Measurements from ENCODE around the gene FARSB. TPM values are rescaled to one million over a fixed set of nuclear protein-coding genes. Genes with fewer than 3 reads are reported as not detected.

FARSB gene
- total RNA-seq, 1 donor: 25.9 TPM

DNA sequence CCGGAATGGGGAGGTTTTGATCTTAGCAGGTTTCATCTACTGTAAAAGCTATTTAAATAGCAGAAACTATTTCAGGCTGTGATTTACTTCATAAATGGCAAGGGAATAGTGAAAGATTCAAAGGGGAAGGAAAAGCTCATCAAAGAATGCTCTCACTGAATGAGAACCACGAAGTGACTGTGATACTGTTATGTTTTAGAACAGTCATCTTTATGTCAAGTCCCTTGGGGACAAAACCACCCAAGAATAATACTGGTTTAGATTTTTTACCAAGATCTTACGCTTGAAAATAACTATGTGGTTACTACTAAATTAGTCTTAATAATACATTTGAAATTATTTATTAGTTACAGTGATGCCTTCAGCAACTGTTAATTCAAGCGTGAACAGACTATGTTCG lies 28.1 kb downstream of the FARSB start:
- TF ChIP-seq, protein P1, sequence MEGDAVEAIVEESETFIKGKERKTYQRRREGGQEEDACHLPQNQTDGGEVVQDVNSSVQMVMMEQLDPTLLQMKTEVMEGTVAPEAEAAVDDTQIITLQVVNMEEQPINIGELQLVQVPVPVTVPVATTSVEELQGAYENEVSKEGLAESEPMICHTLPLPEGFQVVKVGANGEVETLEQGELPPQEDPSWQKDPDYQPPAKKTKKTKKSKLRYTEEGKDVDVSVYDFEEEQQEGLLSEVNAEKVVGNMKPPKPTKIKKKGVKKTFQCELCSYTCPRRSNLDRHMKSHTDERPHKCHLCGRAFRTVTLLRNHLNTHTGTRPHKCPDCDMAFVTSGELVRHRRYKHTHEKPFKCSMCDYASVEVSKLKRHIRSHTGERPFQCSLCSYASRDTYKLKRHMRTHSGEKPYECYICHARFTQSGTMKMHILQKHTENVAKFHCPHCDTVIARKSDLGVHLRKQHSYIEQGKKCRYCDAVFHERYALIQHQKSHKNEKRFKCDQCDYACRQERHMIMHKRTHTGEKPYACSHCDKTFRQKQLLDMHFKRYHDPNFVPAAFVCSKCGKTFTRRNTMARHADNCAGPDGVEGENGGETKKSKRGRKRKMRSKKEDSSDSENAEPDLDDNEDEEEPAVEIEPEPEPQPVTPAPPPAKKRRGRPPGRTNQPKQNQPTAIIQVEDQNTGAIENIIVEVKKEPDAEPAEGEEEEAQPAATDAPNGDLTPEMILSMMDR (IDR thresholded peaks at IDR 0.05; ENCODE audit: insufficient read depth, low read depth, low read length): no peak
- no peak overlapping the region for H3K4me3 ChIP-seq (ENCODE audit: low read depth, low read length)
- no peak for DNase-seq (ENCODE audit: low read depth)

DNA sequence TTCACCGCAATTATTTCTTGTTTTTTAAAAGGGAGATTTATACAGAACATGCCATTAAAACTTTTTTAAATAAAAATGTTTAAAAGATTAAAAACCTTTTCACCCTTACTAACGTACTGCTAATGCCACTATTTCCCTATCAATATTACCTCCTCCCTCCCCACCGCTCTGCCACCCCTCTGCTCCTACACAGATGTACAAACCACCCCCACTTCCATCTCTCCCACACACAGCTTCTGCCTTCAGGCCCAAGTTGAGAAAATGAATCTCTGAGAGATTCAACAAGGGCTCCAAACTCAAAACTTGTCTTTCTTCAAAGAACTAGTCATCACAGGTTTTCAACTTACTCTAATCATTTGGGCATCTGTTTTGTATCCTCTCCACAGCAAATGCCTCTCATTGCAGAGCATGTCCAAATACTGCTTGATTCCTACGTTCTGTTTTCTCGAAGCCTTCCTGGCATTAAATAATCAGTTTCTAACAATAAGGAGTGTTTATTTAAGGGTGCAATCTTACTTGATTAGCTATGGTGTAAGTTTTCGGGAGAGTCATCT lies 32.1 kb downstream of the FARSB start:
- TF ChIP-seq, protein P1 (IDR thresholded peaks at IDR 0.05; ENCODE audit: insufficient read depth, low read depth, low read length): no peak
- no peak overlapping the region for H3K4me3 ChIP-seq (ENCODE audit: low read depth, low read length)
- DNase-seq (ENCODE audit: low read depth): no peak

DNA sequence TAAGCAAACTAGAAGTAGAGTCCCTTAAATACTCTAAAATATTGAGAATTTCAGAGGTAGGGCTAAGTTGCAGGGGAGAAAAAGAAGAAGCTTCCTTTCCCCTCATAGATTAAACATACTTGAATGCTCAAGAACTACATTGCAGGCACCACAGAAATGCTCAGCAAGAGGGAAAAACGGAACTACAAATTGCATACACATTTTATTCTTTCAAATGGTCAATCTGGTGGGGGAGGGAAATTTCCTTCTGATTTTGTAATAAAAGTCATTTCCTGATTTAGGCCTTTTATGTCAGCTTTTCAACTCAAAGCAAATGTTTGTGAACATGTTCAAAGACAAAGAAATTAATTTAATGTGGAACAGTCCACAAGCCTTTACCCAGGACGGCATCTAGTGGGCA lies 33.0 kb downstream of the FARSB start:
- DNase-seq (ENCODE audit: low read depth): no peak
- TF ChIP-seq, protein P1 (IDR thresholded peaks at IDR 0.05; ENCODE audit: insufficient read depth, low read depth, low read length): no peak
- H3K4me3 ChIP-seq (ENCODE audit: low read depth, low read length): no peak overlapping the region

- TF ChIP-seq, protein P1 (IDR thresholded peaks at IDR 0.05; ENCODE audit: insufficient read depth, low read depth, low read length): no peak
- DNase-seq (ENCODE audit: low read depth): no peak
- H3K4me3 ChIP-seq (ENCODE audit: low read depth, low read length): no peak overlapping the region
These were observed 34.0 kb downstream of the FARSB start for GRCh38 chr2:222621893-222622292.

DNA sequence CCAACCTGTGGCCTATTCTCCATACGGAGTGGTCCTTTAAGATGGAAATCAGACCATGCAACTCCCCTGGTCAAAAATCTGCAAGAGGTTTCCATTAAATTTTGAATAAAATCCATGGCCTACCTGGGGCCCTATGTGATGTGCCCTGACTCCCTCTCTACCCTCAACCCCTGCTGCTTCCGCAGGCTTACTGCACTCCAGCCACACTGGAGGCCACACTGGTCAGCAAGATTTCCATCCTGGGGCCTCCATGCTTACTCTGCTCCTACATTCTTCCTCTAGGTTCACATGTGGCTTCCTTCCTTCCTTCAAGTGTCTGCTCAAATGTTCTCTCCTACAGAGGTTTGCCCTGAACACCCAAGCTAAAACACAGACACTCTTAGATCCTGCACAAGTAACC lies 40.6 kb downstream of the FARSB start:
- TF ChIP-seq, protein P1 (IDR thresholded peaks at IDR 0.05; ENCODE audit: insufficient read depth, low read depth, low read length): no peak
- H3K4me3 ChIP-seq (ENCODE audit: low read depth, low read length): no peak overlapping the region
- no peak for DNase-seq (ENCODE audit: low read depth)

- DNase-seq (ENCODE audit: low read depth): peak; percentile 71
- TF ChIP-seq, protein P1 (IDR thresholded peaks at IDR 0.05; ENCODE audit: insufficient read depth, low read depth, low read length): peak; percentile 83
- H3K4me3 ChIP-seq (ENCODE audit: low read depth, low read length): no peak overlapping the region
These were observed 42.1 kb downstream of the FARSB start for GRCh38 chr2:222613715-222614331.

GRCh38 chr2:222611684-222612083 lies 44.2 kb downstream of the FARSB start:
- no peak overlapping the region for H3K4me3 ChIP-seq (ENCODE audit: low read depth, low read length)
- no peak for DNase-seq (ENCODE audit: low read depth)
- TF ChIP-seq, protein P1 (IDR thresholded peaks at IDR 0.05; ENCODE audit: insufficient read depth, low read depth, low read length): no peak
